HCT116 (cell line): ENCODE data around the gene FANCM. TPM values are rescaled to one million over a fixed set of nuclear protein-coding genes. Genes with fewer than 3 reads are reported as not detected.

Source experiments
- ATAC-seq: fragments of 200-7000 bp; cut with Tn5 transposase; 2 replicates; pipeline ENCODE4 v1.9.1; 2020; ENCODE audit warnings: mild to moderate bottlenecking, moderate library complexity
- BruUV-seq: library from RNA; stranded (reverse); fragments of 400-500 nt; replicated peaks from 2 replicates; lab custom pipeline; 2021; lab: Mats Ljungman, UMichigan
- CTCF ChIA-PET: fragments of 300-600 bp; sonication (Branson Sonifier 250); formaldehyde crosslinking; loops from one replicate; lab custom pipeline; 2021; ENCODE audit warnings: antibody characterized with exemption; lab: Charles Lee
- POLR2A ChIA-PET: fragments of 300-600, 350-600 bp; sonication (Branson Sonifier 250); formaldehyde crosslinking; loops from one replicate; lab custom pipeline; 2021; ENCODE audit warnings: antibody characterized with exemption; lab: Charles Lee
- RAD21 ChIA-PET, 2 experiments: fragments of 300-600 bp; sonication (Branson Sonifier 250); formaldehyde crosslinking; loops; one replicate each; lab custom pipeline; 2023; ENCODE audit warnings: low total read pairs in 2 of 2; ENCODE audit not compliant: uncharacterized antibody in 2 of 2, unreplicated experiment in 2 of 2, low non-redundant PET in 1 of 2; lab: Charles Lee
- DNase-seq: peaks from one replicate; pipeline ENCODE4 v3.0.0-alpha.2; 2010; ENCODE audit warnings: low read depth, low spot score
- H2AFZ ChIP-seq: fragments of 200-600 bp; shearing (Covaris generic), sonication (generic); 2 replicates; pipeline ENCODE4 v1.6.1; 2017; ENCODE audit warnings: low read depth, mixed run types, mixed read lengths, antibody characterized with exemption, low read length; ENCODE audit not compliant: poor library complexity, severe bottlenecking
- H3K27ac ChIP-seq: 2 replicates; pipeline ENCODE4 v1.5.1; 2012; ENCODE audit warnings: low read depth, low read length
- H3K27me3 ChIP-seq: fragments of 200-600 bp; sonication (generic); 2 replicates; pipeline ENCODE4 v1.6.1; 2016; ENCODE audit warnings: mixed run types, low read length, mixed read lengths; ENCODE audit not compliant: insufficient read depth
- H3K36me3 ChIP-seq, 2 experiments: fragments of 200-500 bp in 1 of 2; fragments of 200-600 bp in 1 of 2; sonication (Bioruptor generic) in 1 of 2; sonication (generic) in 1 of 2; 2 replicates each; pipeline versions ENCODE4 v1.5.1 to v1.6.1; 2014 to 2016; ENCODE audit warnings: low read length in 2 of 2, inconsistent platforms in 1 of 2, mixed read lengths in 1 of 2, mixed run types in 1 of 2; ENCODE audit not compliant: insufficient read depth in 2 of 2, control insufficient read depth in 1 of 2
- H3K4me1 ChIP-seq, 2 experiments: fragments of 200-600 bp in 1 of 2; sonication (generic) in 1 of 2; 2 replicates each; pipeline versions ENCODE4 v1.5.1 to v1.6.1; 2012 to 2017; ENCODE audit warnings: low read length in 2 of 2, inconsistent platforms in 1 of 2, mild to moderate bottlenecking in 1 of 2, mixed read lengths in 1 of 2, mixed run types in 1 of 2, moderate library complexity in 1 of 2; ENCODE audit not compliant: insufficient read depth in 2 of 2, control insufficient read depth in 1 of 2
- H3K4me2 ChIP-seq: fragments of 200-600 bp; sonication (generic); 2 replicates; pipeline ENCODE4 v1.6.1; 2017; ENCODE audit warnings: mixed run types, low read length, mixed read lengths
- H3K4me3 ChIP-seq, 2 experiments: fragments of 200-600 bp in 1 of 2; sonication (generic) in 1 of 2; replicated peaks in 1 of 2; 2 replicates each; pipeline ENCODE4 v1.5.1; 2011 to 2016; ENCODE audit warnings: low read length in 2 of 2, control low read depth in 1 of 2, low read depth in 1 of 2, mild to moderate bottlenecking in 1 of 2, mixed read lengths in 1 of 2, mixed run types in 1 of 2
- H3K79me2 ChIP-seq: fragments of 200-600 bp; sonication (generic); 2 replicates; pipeline ENCODE4 v1.6.1; 2017; ENCODE audit warnings: mild to moderate bottlenecking, mixed run types, low read length, moderate library complexity, mixed read lengths; ENCODE audit not compliant: insufficient read depth
- H3K9ac ChIP-seq: fragments of 200-600 bp; sonication (generic); 2 replicates; pipeline ENCODE4 v1.6.1; 2016; ENCODE audit warnings: low read length, mixed read lengths
- H3K9me2 ChIP-seq: fragments of 200-600 bp; sonication (generic), shearing (Covaris generic); 2 replicates; pipeline ENCODE4 v1.6.1; 2017; ENCODE audit warnings: mixed run types, mild to moderate bottlenecking, moderate library complexity; ENCODE audit not compliant: insufficient read depth
- H3K9me3 ChIP-seq, 2 experiments: fragments of 200-500 bp in 1 of 2; fragments of 200-600 bp in 1 of 2; sonication (Bioruptor generic) in 1 of 2; sonication (generic) in 1 of 2; 2 replicates each; pipeline ENCODE4 v1.6.1; 2014 to 2017; ENCODE audit warnings: low read length in 2 of 2, mixed read lengths in 2 of 2, inconsistent platforms in 1 of 2, low read depth in 1 of 2, mild to moderate bottlenecking in 1 of 2, mixed run types in 1 of 2, moderate library complexity in 1 of 2; ENCODE audit not compliant: control insufficient read depth in 1 of 2, insufficient read depth in 1 of 2
- H4K20me1 ChIP-seq: fragments of 200-600 bp; sonication (generic), shearing (Covaris generic); 2 replicates; pipeline ENCODE4 v1.6.1; 2017; ENCODE audit warnings: mixed run types, mild to moderate bottlenecking, moderate library complexity; ENCODE audit not compliant: insufficient read depth
- ATF3 ChIP-seq: IDR thresholded peaks from 2 replicates; pipeline ENCODE4 v1.6.1; 2012
- CBX3 ChIP-seq: IDR thresholded peaks from 2 replicates; pipeline ENCODE4 v1.6.1; 2012; ENCODE audit warnings: low read depth
- CEBPB ChIP-seq: IDR thresholded peaks from 2 replicates; pipeline ENCODE4 v1.6.1; 2012; ENCODE audit warnings: low read depth
- EGR1 ChIP-seq: IDR thresholded peaks from 2 replicates; pipeline ENCODE4 v1.6.1; 2012; ENCODE audit warnings: low read depth
- EZH2 ChIP-seq: fragments of 200-600 bp; sonication (generic); IDR thresholded peaks from 2 replicates; pipeline ENCODE4 v1.6.1; 2017; ENCODE audit warnings: antibody characterized with exemption, mixed run types
- EZH2phosphoT487 ChIP-seq: fragments of 200-600 bp; IDR thresholded peaks from 2 replicates; pipeline ENCODE4 v1.6.1; 2018; ENCODE audit warnings: antibody characterized with exemption, borderline replicate concordance
- FOSL1 ChIP-seq: IDR thresholded peaks from 2 replicates; pipeline ENCODE4 v1.6.1; 2012; ENCODE audit warnings: low read depth
- JUND ChIP-seq: IDR thresholded peaks from 2 replicates; pipeline ENCODE4 v1.6.1; 2012
- MAX ChIP-seq: IDR thresholded peaks from 2 replicates; pipeline ENCODE4 v1.6.1; 2012
- POLR2A ChIP-seq: IDR thresholded peaks from 2 replicates; pipeline ENCODE4 v1.7.0; 2011; ENCODE audit warnings: borderline replicate concordance; ENCODE audit not compliant: insufficient read depth, insufficient read length; ENCODE audit errors: extremely low read depth
- POLR2AphosphoS5 ChIP-seq: IDR thresholded peaks from 2 replicates; pipeline ENCODE4 v1.6.1; 2011; ENCODE audit warnings: mild to moderate bottlenecking, low read depth, low read length, moderate library complexity
- RAD21 ChIP-seq: IDR thresholded peaks from 2 replicates; pipeline ENCODE4 v1.6.1; 2012; ENCODE audit warnings: low read depth, mild to moderate bottlenecking
- REST ChIP-seq: IDR thresholded peaks from 2 replicates; pipeline ENCODE4 v1.6.1; 2012; ENCODE audit warnings: low read depth
- SIN3A ChIP-seq: IDR thresholded peaks from 2 replicates; pipeline ENCODE4 v1.6.1; 2012; ENCODE audit warnings: low read depth
- SP1 ChIP-seq: IDR thresholded peaks from 2 replicates; pipeline ENCODE4 v1.6.1; 2012; ENCODE audit warnings: low read depth
- SRF ChIP-seq: IDR thresholded peaks from 2 replicates; pipeline ENCODE4 v1.6.1; 2012; ENCODE audit warnings: low read depth
- YY1 ChIP-seq: IDR thresholded peaks from 2 replicates; pipeline ENCODE4 v1.6.1; 2011; ENCODE audit warnings: low read length, low read depth, moderate library complexity, mild to moderate bottlenecking; ENCODE audit not compliant: insufficient replicate concordance; ENCODE audit errors: extremely low read depth
- ZFX ChIP-seq: fragments of 450-650 bp; IDR thresholded peaks from 2 replicates; pipeline ENCODE4 v1.6.1; 2017
- ZNF274 ChIP-seq: fragments of 200-500 bp; sonication (Bioruptor generic); IDR thresholded peaks from 2 replicates; pipeline ENCODE4 v1.6.1; 2014; ENCODE audit warnings: mild to moderate bottlenecking, low read depth, low read length, inconsistent platforms
- intact Hi-C: fragments of 100-400 bp; cut with micrococcal nuclease; formaldehyde crosslinking; loops from 2 replicates; pipeline ENCODE4 v1.10.0; 2022
- total RNA-seq: library from RNA; stranded (reverse); gene quantifications from one replicate; pipeline ENCODE4 v1.2.1, GENCODE V29; 2021; ENCODE audit not compliant: unreplicated experiment
- TF ChIP-seq, protein P1 (sequence below), 3 experiments: fragments of 200-600 bp in 1 of 3; sonication (generic) in 1 of 3; IDR thresholded peaks in 2 of 3; conservative IDR thresholded peaks in 1 of 3; 2 replicates each; pipeline ENCODE4 v1.5.1; 2012 to 2017; ENCODE audit warnings: low read depth in 2 of 3, low read length in 2 of 3, antibody characterized with exemption in 1 of 3, borderline replicate concordance in 1 of 3, control low read depth in 1 of 3, mild to moderate bottlenecking in 1 of 3, mixed read lengths in 1 of 3, mixed run types in 1 of 3, moderate library complexity in 1 of 3; ENCODE audit not compliant: insufficient read depth in 1 of 3

Gene FANCM
- total RNA-seq, 1 experiment from 2014 or later = 10.9 TPM

DNA sequence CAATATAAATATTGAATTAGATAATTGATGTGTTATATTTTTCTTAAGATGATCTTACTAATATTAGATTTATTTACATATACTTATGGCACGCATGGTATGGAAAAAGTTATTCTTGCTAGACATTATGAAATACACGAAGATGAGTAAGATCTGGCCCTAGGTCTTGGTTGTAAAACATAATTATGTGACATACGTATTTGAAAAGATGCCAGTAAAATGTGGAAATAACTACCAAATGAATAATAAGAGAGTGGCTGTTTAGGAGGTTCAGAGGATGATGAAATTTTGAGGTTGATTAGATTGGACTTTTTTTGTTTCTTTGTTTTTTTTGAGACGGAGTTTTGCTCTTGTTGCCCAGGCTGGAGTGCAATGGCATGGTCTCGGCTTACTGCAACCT is 41.3 kb downstream of the FANCM start:
- DNase-seq (no peak), ATAC-seq (no peak)
- H3K9ac ChIP-seq = no peak overlapping the region
- H3K27ac ChIP-seq = no peak overlapping the region
- no peak overlapping the region for H3K4me3 ChIP-seq
- H3K4me2 ChIP-seq = no peak overlapping the region
- no peak overlapping the region for H2AFZ ChIP-seq
- intact Hi-C loops = no loop called here
- no peaks in the 10 kb centered on the region for H3K4me1 ChIP-seq
- no peaks in the 10 kb centered on the region for H3K27me3 ChIP-seq
- H3K9me2 ChIP-seq = no peaks in the 10 kb centered on the region
- ChIA-PET CTCF (no interaction called here), POLR2A (no interaction called here), RAD21 (no interaction called here)
- H4K20me1 ChIP-seq = no peaks in the 10 kb centered on the region
- H3K9me3 ChIP-seq = no peaks in the 10 kb centered on the region
- BruUV-seq = no TSS peak
- H3K36me3 ChIP-seq = no peaks in the 10 kb centered on the region; a peak in 1 of 4 replicates
- no peaks in the 10 kb centered on the region for H3K79me2 ChIP-seq
- TF ChIP-seq POLR2AphosphoS5 (no peak), ZFX (no peak), ATF3 (no peak), FOSL1 (no peak), SRF (no peak), EZH2 (no peak), REST (no peak), RAD21 (no peak), CEBPB (no peak), POLR2A (no peak), SIN3A (no peak), MAX (no peak), EZH2phosphoT487 (no peak), SP1 (no peak), CBX3 (no peak), YY1 (no peak), JUND (no peak), ZNF274 (no peak), EGR1 (no peak)
- TF ChIP-seq, protein P1, sequence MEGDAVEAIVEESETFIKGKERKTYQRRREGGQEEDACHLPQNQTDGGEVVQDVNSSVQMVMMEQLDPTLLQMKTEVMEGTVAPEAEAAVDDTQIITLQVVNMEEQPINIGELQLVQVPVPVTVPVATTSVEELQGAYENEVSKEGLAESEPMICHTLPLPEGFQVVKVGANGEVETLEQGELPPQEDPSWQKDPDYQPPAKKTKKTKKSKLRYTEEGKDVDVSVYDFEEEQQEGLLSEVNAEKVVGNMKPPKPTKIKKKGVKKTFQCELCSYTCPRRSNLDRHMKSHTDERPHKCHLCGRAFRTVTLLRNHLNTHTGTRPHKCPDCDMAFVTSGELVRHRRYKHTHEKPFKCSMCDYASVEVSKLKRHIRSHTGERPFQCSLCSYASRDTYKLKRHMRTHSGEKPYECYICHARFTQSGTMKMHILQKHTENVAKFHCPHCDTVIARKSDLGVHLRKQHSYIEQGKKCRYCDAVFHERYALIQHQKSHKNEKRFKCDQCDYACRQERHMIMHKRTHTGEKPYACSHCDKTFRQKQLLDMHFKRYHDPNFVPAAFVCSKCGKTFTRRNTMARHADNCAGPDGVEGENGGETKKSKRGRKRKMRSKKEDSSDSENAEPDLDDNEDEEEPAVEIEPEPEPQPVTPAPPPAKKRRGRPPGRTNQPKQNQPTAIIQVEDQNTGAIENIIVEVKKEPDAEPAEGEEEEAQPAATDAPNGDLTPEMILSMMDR (IDR thresholded peaks at IDR 0.05 in 2 of 3, conservative IDR thresholded peaks at IDR 0.05 in 1 of 3; ENCODE audit: borderline replicate concordance in 1 of 3, insufficient read depth in 1 of 3, low read depth in 2 of 3, low read length in 2 of 3) = no peak
